ENCODE data around the gene TRDN. TPM values are rescaled to one million over a fixed set of nuclear protein-coding genes. Genes with fewer than 3 reads are reported as not detected.

The TRDN gene
- total RNA-seq, 3 donors from 2014 or later: 0.96 TPM; not detected in 2

DNA sequence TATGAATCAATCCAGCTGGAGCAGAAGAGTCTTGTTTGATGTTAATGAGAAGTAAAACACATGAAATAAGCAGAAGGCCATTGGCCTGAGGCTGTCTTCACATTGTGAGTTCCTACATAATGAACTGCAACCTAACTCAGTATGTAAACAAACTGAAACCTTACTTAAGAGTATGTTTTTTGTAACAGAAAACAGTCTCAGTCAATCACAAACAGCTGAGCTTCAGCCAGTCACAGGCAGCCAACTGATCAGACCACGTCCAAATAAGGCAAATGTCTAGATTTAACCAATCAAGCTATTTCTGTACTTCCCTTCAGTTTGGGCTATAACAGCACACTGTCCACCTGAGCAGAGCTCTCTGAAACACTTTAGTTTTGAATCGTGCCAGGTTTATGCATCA is 234.7 kb downstream of the TRDN start:
- intact Hi-C loops (cut with DNase I; ENCODE audit: low total_unique reads): no loop called here
- no peaks in the 10 kb centered on the region for H3K9me3 ChIP-seq

DNA sequence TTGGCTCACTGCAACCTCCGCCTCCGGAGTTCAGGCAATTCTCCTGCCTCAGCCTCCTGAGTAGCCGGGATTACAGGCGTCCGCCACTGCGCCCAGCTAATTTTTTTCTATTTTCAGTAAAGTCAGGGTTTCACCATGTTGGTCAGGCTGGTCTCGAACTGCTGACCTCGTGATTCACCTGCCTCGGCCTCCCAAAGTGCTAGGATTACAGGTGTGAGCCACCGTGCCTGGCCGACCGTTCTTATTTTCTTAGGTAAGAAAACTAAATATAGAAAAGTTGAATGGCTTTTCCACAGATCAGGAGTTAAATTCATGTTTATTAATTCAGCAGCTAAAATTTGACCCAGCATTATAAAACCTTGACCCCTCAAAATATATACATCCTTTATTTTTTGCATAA is 238.7 kb downstream of the TRDN start:
- no peaks in the 10 kb centered on the region for H3K27me3 ChIP-seq
- H3K27ac ChIP-seq: no peak overlapping the region
- no peaks in the 10 kb centered on the region for H3K36me3 ChIP-seq
- H3K9me3 ChIP-seq: no peaks in the 10 kb centered on the region
- TF ChIP-seq POLR2A (IDR thresholded peaks at IDR 0.05) (no peak), POLR2AphosphoS5 (IDR thresholded peaks at IDR 0.05) (no peak), CTCF (IDR thresholded peaks at IDR 0.05) (no peak)
- no peak for DNase-seq (ENCODE audit: low spot score in 2 of 2)
- no peaks in the 10 kb centered on the region for H3K4me1 ChIP-seq
- H3K4me3 ChIP-seq: no peak overlapping the region
- intact Hi-C loops (cut with DNase I; ENCODE audit: low total_unique reads): no loop called here

More for the DNA sequence above, 234.7 kb downstream of the TRDN start:
- no peaks in the 10 kb centered on the region for H3K27me3 ChIP-seq
- no peak overlapping the region for H3K27ac ChIP-seq
- H3K4me1 ChIP-seq: no peaks in the 10 kb centered on the region
- TF ChIP-seq POLR2AphosphoS5 (IDR thresholded peaks at IDR 0.05) (no peak), POLR2A (IDR thresholded peaks at IDR 0.05) (no peak), CTCF (IDR thresholded peaks at IDR 0.05) (no peak)
- DNase-seq (ENCODE audit: low spot score in 2 of 2): no peak
- H3K4me3 ChIP-seq: no peak overlapping the region
- H3K36me3 ChIP-seq: no peaks in the 10 kb centered on the region

- intact Hi-C loops (cut with DNase I; ENCODE audit: low total_unique reads): no loop called here
- H3K4me3 ChIP-seq: no peak overlapping the region
- no peaks in the 10 kb centered on the region for H3K9me3 ChIP-seq
- TF ChIP-seq POLR2A (IDR thresholded peaks at IDR 0.05) (no peak), POLR2AphosphoS5 (IDR thresholded peaks at IDR 0.05) (no peak), CTCF (IDR thresholded peaks at IDR 0.05) (no peak)
- no peak overlapping the region for H3K27ac ChIP-seq
- no peak for DNase-seq (ENCODE audit: low spot score in 2 of 2)
- H3K4me1 ChIP-seq: no peaks in the 10 kb centered on the region
- H3K27me3 ChIP-seq: no peaks in the 10 kb centered on the region
- no peaks in the 10 kb centered on the region for H3K36me3 ChIP-seq
Measured at GRCh38 chr6:123393331-123393730, 243.4 kb downstream of the TRDN start.

- H3K9me3 ChIP-seq: no peaks in the 10 kb centered on the region
Measured at GRCh38 chr6:123383718-123384117, 253.0 kb downstream of the TRDN start.

GRCh38 chr6:123380257-123380656 is 256.5 kb downstream of the TRDN start:
- Histone ChIP-seq H3K36me3 (peaks cover 5% of the 10 kb centered on the region), H3K4me3 (no peak overlapping the region), H3K27ac (no peak overlapping the region), H3K9me3 (no peaks in the 10 kb centered on the region), H3K27me3 (no peaks in the 10 kb centered on the region), H3K4me1 (no peaks in the 10 kb centered on the region)
- TF ChIP-seq POLR2AphosphoS5 (IDR thresholded peaks at IDR 0.05): no peak
- TF ChIP-seq CTCF (IDR thresholded peaks at IDR 0.05): no peak
- no peak for TF ChIP-seq POLR2A (IDR thresholded peaks at IDR 0.05)
- no peak for DNase-seq (ENCODE audit: low spot score in 2 of 2)
- intact Hi-C loops (cut with DNase I; ENCODE audit: low total_unique reads): no loop called here

More at GRCh38 chr6:123383718-123384117, 253.0 kb downstream of the TRDN start:
- Histone ChIP-seq H3K4me3 (no peak overlapping the region), H3K27ac (no peak overlapping the region), H3K27me3 (no peaks in the 10 kb centered on the region), H3K4me1 (no peaks in the 10 kb centered on the region), H3K36me3 (peaks cover 4% of the 10 kb centered on the region)
- DNase-seq (ENCODE audit: low spot score in 2 of 2): no peak
- intact Hi-C loops (cut with DNase I; ENCODE audit: low total_unique reads): no loop called here
- TF ChIP-seq CTCF (IDR thresholded peaks at IDR 0.05): no peak
- no peak for TF ChIP-seq POLR2A (IDR thresholded peaks at IDR 0.05)
- TF ChIP-seq POLR2AphosphoS5 (IDR thresholded peaks at IDR 0.05): no peak

Data from breast epithelium (tissue), 4 donors.